Esophagus squamous epithelium (tissue), 4 donors: ENCODE measurements around the gene ZBED1.
"Not testable (repeated sequence)": the region's sequence is repeated elsewhere in the genome, so short reads cannot be mapped to it uniquely, and the experiment has no call there.

ENCODE experiments used
- POLR2A ChIP-seq, 4 donors: fragments of 450-650 bp; IDR thresholded peaks; one replicate each; pipeline ENCODE4 v1.6.1; 2017; ENCODE audit warnings: antibody characterized with exemption in 4 of 4, mild to moderate bottlenecking in 4 of 4, moderate library complexity in 3 of 4
- TF ChIP-seq, protein P1 (sequence below), 6 experiments: fragments of 450-650 bp in 4 of 6; fragments of 200-600 bp in 2 of 6; sonication (generic) in 2 of 6; IDR thresholded peaks; one replicate each; pipeline ENCODE4 v1.5.1; 2016 to 2019; ENCODE audit warnings: antibody characterized with exemption in 6 of 6, mild to moderate bottlenecking in 4 of 6, moderate library complexity in 4 of 6

DNA sequence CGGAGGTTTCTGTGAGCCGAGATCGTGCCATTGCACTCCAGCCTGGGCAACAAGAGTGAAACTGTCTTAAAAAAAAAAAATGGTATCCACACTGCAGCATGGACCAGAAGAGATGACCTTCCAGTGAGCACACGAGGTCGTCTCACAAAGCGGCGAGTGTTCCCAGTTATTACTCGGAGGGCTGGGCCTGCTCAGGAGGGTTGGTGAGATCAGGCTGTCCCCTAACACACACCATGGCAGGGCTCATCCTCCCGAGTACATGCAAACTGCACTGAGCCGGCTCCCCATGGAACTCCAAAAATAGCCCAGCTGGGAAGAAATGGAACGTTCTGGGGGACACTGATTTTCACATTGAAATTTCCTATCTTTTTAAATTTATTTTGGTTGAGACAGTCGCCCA is 19.2 kb downstream of the ZBED1 start:
- TF ChIP-seq, protein P1, sequence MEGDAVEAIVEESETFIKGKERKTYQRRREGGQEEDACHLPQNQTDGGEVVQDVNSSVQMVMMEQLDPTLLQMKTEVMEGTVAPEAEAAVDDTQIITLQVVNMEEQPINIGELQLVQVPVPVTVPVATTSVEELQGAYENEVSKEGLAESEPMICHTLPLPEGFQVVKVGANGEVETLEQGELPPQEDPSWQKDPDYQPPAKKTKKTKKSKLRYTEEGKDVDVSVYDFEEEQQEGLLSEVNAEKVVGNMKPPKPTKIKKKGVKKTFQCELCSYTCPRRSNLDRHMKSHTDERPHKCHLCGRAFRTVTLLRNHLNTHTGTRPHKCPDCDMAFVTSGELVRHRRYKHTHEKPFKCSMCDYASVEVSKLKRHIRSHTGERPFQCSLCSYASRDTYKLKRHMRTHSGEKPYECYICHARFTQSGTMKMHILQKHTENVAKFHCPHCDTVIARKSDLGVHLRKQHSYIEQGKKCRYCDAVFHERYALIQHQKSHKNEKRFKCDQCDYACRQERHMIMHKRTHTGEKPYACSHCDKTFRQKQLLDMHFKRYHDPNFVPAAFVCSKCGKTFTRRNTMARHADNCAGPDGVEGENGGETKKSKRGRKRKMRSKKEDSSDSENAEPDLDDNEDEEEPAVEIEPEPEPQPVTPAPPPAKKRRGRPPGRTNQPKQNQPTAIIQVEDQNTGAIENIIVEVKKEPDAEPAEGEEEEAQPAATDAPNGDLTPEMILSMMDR (IDR thresholded peaks at IDR 0.05), result not testable (repeated sequence)
- TF ChIP-seq POLR2A (IDR thresholded peaks at IDR 0.05), result not testable (repeated sequence)
